ENCODE data around the gene TMEM123.

GRCh38 chr11:102447193-102447592, 5.4 kb downstream of the TMEM123 start:
- no peak for TF ChIP-seq CTCF (IDR thresholded peaks at IDR 0.05 in 2 of 3, conservative IDR thresholded peaks at IDR 0.05 in 1 of 3; ENCODE audit: control insufficient read depth in 2 of 3, extremely low read depth in 1 of 3, insufficient read depth in 1 of 3, low read depth in 3 of 3, low read length in 3 of 3)
- TF ChIP-seq NR2C2 (IDR thresholded peaks at IDR 0.05; ENCODE audit: borderline replicate concordance, control insufficient read depth, insufficient read length, low read depth) = no peak
- TF ChIP-seq POLR2A (IDR thresholded peaks at IDR 0.05; ENCODE audit: low read depth, low read length) = no peak
- no peak for TF ChIP-seq SUPT20H (IDR thresholded peaks at IDR 0.05; ENCODE audit: borderline replicate concordance, control insufficient read depth, low read depth, low read length)
- TF ChIP-seq YBX1 (IDR thresholded peaks at IDR 0.05) = no peak

All from GM12878 (cell line).